GM12874 (cell line): Measurements from ENCODE around the gene NUDT5.

Experiments used
- CTCF ChIP-seq: IDR thresholded peaks from 2 replicates; pipeline ENCODE4 v1.5.1; 2011; ENCODE audit warnings: low read depth, mild to moderate bottlenecking, control low read depth, low read length, moderate library complexity; ENCODE audit not compliant: insufficient read depth

Gene NUDT5

GRCh38 chr10:12188656-12189055 is 7.0 kb downstream of the NUDT5 start:
- no peak for TF ChIP-seq CTCF

DNA sequence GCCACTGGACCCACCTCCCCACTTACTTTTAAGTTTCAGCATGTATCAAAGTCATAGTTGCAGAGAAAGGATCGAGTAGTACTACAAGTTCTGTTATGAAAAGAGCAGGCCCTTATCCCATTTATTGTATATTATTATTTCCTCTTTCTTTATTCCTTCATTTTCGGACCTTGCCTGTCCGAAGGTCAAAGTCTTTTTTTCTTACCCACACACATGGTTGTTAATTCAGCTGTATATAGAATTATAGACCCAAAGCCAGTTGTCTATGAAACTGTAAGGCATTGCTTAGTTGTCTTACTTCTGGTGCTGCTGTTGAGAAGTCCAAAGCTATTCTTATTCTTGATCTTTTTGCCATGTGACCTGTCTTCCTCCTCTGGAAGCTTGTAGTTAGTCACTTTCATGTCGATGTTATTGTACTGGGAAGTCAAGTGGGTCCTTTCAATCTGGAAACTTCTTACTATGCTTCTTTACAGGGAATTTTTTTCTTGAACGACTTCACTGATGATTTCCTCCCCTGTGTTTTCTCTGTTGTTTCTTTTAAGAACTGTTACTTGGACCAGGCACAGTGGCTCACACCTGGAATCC is 8.3 kb downstream of the NUDT5 start:
- TF ChIP-seq CTCF, result no peak

DNA sequence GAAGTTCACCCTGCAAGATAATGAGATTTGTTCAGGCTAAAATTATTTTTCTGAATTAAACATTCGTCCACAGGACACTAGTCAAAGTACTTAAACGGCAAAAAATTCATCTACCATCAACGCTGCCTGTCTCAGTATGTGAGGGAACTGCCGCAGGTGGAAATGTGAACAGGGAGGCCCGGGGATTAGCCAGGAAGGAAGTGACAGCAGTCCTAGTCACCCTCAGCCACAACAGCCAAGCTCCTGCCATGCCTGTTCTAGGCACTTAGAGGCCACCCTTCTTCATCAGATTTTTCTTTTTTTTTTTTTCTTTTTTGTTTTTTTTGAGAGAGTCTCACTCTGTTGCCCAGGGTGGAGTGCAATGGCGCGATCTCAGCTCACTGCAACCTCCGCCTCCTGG is 9.4 kb downstream of the NUDT5 start:
- TF ChIP-seq CTCF, result no peak

- TF ChIP-seq CTCF, result no peak
Observed at GRCh38 chr10:12184165-12184564, 11.5 kb downstream of the NUDT5 start.

- TF ChIP-seq CTCF, result no peak
Observed at GRCh38 chr10:12181065-12181775, 14.5 kb downstream of the NUDT5 start.

GRCh38 chr10:12180221-12180974 is 15.3 kb downstream of the NUDT5 start:
- TF ChIP-seq CTCF, result no peak

GRCh38 chr10:12179606-12180170 is 16.0 kb downstream of the NUDT5 start:
- TF ChIP-seq CTCF, result no peak
